H4 (cell line): ENCODE measurements around the gene MMP19. TPM values are rescaled to one million over a fixed set of nuclear protein-coding genes. Genes with fewer than 3 reads are reported as not detected.

ENCODE experiments used
- DNase-seq: peaks from one replicate; pipeline ENCODE4 v3.0.0-alpha.2; 2015; ENCODE audit warnings: low spot score
- total RNA-seq: library from RNA; depleted of rRNA; stranded (reverse); fragments of >200 nt; shearing (Covaris generic); gene quantifications from 2 replicates; pipeline ENCODE4 v1.2.3, GENCODE V29; 2014; rRNA removed

The MMP19 gene
- total RNA-seq, 1 experiment from 2014 or later = 2.0 TPM

DNA sequence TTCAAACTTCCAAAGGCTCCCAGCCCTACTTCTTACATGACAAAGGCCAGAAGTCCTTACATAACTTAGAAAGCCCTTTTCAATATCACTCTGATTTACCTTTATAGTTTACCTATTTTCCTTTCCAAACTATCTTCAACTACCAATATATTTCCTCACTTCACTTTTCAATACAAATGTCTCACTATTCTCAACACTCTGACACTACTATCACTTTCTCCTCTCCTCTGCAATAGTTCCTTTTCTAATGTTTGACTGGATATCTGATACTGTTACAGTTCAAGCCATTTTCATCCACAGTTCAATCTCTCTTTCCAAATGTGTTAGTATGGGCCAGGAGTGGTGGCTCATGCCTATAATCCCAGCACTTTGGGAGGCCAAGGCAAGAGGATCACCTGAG is 28.5 kb downstream of the MMP19 start:
- DNase-seq = no peak

DNA sequence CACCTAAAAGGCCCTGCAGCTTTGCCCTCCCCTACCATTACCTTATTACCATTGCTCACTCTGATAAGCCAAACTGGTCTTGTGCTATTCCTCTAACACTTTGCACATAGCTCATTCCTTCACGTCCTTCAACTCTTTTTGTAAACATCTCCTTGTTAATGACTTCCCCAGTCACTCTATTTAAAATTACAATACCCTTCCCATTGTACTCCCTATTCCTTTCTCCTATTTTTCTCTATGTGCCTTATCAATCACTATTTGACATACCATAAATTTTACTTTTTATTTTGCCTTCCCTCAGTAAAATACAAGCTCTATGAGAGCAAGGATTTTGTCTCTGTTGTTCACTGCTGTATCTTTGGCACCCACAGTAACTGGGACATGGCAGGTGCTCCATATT is 30.6 kb downstream of the MMP19 start:
- DNase-seq = no peak

DNA sequence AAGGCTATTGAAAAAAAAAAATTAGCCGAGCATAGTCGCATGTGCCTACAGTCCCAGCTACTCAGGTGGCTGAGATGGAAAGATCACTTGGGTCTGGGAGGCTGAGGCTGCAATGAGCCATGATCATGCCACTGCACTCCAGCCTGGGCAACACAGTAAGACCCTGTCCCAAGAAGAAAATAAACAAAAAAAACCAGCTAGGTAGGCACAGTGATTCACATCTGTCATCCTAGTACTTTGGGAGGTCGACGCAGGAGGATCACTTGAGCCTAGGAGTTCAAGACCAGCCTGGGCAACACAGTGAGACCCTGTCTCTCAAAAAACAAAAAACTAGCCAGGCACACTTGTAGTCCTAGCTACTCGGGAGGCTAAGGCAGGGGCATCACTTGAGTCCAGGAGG is 33.5 kb downstream of the MMP19 start:
- no peak for DNase-seq

DNA sequence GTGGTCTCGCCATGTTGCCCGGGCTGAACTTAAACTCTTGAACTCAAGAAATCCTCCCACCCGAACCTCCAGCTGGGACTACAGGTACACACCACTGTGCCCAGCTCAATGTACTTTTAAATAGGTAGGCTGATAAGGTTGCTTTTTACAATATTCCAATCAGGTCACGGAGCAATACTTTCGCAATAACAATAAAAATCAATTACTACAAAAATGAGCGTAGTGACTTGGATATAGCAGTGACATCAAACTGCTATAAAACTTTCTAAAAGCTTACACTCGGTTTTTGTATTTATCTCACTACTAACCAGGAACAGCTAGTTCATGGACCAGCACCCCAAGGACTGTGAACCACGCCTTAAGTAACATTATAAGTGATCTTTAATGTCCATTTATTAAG is 35.8 kb downstream of the MMP19 start:
- no peak for DNase-seq

DNA sequence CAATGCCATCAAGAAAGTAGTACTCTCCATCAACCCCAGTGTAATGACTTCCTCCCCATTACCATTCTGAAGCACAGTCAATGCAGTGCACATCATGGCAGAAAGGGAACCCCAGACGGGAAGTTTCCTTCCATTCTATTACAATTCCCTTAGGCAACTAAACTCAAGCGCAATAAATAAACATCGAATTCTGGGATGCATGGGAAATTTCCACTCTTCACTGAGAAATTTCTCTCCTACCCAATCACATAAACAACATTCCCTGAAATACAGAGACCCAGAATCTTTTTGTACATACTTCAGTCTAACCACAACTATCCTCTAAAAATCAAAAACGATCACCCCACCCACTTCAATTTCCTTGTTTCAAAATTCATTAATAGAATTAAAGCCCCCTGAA is 45.2 kb downstream of the MMP19 start:
- no peak for DNase-seq

DNA sequence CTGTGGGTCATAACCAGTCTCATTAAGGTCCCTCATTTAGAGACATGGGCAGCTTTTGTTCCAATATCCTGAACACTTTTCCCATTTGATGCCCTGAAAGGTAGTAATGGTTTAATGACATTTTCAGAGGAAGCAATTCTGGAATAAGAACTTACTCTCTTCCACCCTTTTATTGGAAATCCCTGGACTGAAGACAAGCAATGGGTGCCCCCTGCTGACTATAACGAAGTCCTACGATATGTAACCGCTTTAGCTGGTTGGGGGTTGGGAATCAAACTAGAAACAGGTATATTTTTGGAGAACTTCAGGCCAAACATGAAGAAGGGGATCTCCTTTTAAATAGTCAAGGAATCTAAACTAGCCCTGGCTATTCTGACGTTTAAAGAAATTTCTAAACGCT is 45.7 kb downstream of the MMP19 start:
- peak; percentile 31 for DNase-seq

DNA sequence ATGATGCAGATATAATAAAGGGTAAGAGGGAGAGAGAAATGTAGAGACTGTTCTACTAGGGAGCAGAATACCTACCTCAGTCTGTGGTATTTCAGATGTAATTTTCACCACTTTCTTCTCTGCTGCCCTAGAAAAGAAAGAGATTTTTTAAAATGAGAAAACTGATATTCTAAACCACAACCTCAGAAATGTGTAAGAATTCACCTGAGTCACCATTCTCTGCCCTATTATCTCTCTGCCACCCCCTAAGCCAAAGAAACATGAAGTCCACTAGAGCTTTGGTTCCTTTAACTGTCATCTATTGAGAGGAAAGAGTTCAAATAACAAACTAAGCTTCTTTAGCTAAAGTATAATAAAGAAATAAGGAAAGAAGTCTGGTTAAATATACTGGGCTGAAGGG is 46.8 kb downstream of the MMP19 start:
- DNase-seq = no peak

DNA sequence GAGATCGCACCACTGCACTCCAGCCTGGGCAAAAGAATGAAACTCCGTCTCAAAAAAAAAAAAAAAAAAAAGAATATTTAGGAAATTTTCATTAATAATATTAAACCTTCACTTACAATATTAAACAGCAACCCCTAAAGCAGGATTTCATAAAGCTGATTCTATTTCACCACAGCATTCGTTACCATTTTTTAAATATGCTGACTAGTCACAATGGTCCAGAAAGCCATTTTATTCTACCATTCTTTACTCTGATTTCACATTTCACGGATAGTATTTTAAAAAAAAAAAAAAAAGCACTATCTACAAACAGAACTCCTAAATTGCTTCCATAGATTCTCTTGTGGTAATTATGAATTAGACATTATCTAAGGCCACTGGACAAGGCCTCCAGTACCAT is 52.8 kb downstream of the MMP19 start:
- no peak for DNase-seq

DNA sequence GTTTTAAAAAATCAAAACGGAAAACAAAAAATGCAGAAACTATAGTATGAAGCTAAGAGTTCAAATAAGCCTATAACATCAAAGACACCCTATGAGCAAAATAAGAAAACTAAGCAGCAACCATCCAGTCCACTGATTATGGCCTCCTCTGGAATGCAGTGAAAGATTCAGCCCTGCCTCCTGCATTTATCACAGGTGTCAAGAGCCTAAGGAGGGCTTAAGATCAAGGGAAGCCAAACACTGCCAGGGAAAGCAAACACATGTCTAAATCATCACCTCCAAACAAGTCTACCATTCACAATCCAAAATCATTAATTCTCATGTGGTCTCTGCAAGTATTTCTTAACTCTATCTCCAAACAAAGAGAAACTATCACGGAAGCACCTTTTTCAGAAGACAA is 53.6 kb downstream of the MMP19 start:
- DNase-seq = no peak

DNA sequence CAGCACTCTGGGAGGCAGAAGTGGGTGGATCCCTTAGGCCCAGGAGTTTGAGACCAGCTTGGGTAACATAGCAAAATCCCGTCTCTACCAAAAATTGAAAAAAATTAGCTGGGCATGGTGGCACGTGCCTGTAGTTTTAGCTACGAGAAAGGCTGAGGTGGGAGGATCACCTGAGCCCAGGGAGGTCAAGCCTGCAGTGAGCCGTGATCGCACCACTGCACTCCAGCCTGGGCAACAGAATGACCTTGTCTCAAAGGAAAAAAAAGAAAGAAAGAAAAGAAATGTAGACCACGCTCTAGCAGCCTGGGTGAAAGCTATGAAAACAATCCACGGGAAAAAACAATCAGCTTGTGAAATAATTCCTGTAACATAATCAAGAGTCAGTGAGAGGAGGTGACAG is 54.2 kb downstream of the MMP19 start:
- DNase-seq = no peak

Other genes starting within 250 kb of the MMP19 start
- not detected in 2 replicates for gene OR10P1, start 206.0 kb downstream of the MMP19 start, total RNA-seq
- 0.88 and 1.2 TPM in 2 replicates for gene ITGA7, start 135.0 kb downstream of the MMP19 start, total RNA-seq
- gene BLOC1S1, start 126.9 kb downstream of the MMP19 start, total RNA-seq = 116 and 160 TPM in 2 replicates
- 0.49 and 0.81 TPM in 2 replicates for gene RDH5, start 122.5 kb downstream of the MMP19 start, total RNA-seq
- 1,118 and 1,197 TPM in 2 replicates for gene CD63, start 113.9 kb downstream of the MMP19 start, total RNA-seq
- gene GDF11, start 99.8 kb downstream of the MMP19 start, total RNA-seq = 7.7 and 8.4 TPM in 2 replicates
- 131 and 170 TPM in 2 replicates for gene SARNP, start 25.2 kb downstream of the MMP19 start, total RNA-seq
- 35.9 and 37.2 TPM in 2 replicates for gene ORMDL2, start 24.9 kb downstream of the MMP19 start, total RNA-seq
- 35.6 and 43.6 TPM in 2 replicates for gene DNAJC14, start 13.3 kb downstream of the MMP19 start, total RNA-seq
- gene PYM1, start 85.0 kb upstream of the MMP19 start, total RNA-seq = 36.1 and 47.4 TPM in 2 replicates
- gene DGKA, start 88.2 kb upstream of the MMP19 start, total RNA-seq = 5.5 and 11.1 TPM in 2 replicates
- gene PMEL, start 123.1 kb upstream of the MMP19 start, total RNA-seq = 0.43 and 0.87 TPM in 2 replicates
- gene CDK2, start 123.9 kb upstream of the MMP19 start, total RNA-seq = 66.3 and 67.3 TPM in 2 replicates
- 46.9 and 47.7 TPM in 2 replicates for gene RAB5B, start 131.1 kb upstream of the MMP19 start, total RNA-seq
- 16.7 and 25.9 TPM in 2 replicates for gene SUOX, start 154.3 kb upstream of the MMP19 start, total RNA-seq
- 0.39 and 0.89 TPM in 2 replicates for gene IKZF4, start 178.1 kb upstream of the MMP19 start, total RNA-seq
- gene RPS26, start 199.0 kb upstream of the MMP19 start, total RNA-seq = 1,414 and 1,870 TPM in 2 replicates
- gene ERBB3, start 237.2 kb upstream of the MMP19 start, total RNA-seq = 0.31 and 0.45 TPM in 2 replicates